Measurements from ENCODE around the gene DLEC1. TPM values are rescaled to one million over a fixed set of nuclear protein-coding genes. Genes with fewer than 3 reads are reported as not detected.
"Not testable (repeated sequence)": the region's sequence is repeated elsewhere in the genome, so short reads cannot be mapped to it uniquely, and the experiment has no call there.

DLEC1 gene
- total and polyA plus RNA-seq, 5 donors from 2014 or later = 0.09 to 4.9 (median 0.64) TPM

- Mint-ChIP-seq H3K27ac (peak overlapping the region in 2 of 3 donors; percentile 6 to 38), H3K9me3 (no peaks in the 10 kb centered on the region), H3K4me3 (peak overlapping the region in 2 of 4 donors; percentile 44 to 50), H3K36me3 (peaks cover 28% of the 10 kb centered on the region), H3K4me1 (peaks cover 9 to 68% (median 41%) of the 10 kb centered on the region in 4 donors), H3K27me3 (no peaks in the 10 kb centered on the region)
- no peak overlapping the region for H3K27ac ChIP-seq (ENCODE audit: insufficient read depth, low read length, poor library complexity, severe bottlenecking)
- peaks cover 52% of the 10 kb centered on the region for H3K36me3 ChIP-seq (ENCODE audit: control insufficient read depth, insufficient read depth, low read length)
- ATAC-seq (ENCODE audit: low read depth in 2 of 2) = no peak
- no peaks in the 10 kb centered on the region for H3K9me3 ChIP-seq (ENCODE audit: control insufficient read depth in 2 of 2, low read length in 2 of 2)
- H3K27me3 ChIP-seq (ENCODE audit: control insufficient read depth, insufficient read depth, low read length) = no peaks in the 10 kb centered on the region
- peaks cover 30% of the 10 kb centered on the region for H3K4me1 ChIP-seq (ENCODE audit: control insufficient read depth, insufficient read depth, low read length, poor library complexity, severe bottlenecking)
- DNase-seq = no peak
- H3K4me3 ChIP-seq (ENCODE audit: low read depth, low read length) = no peak overlapping the region
Observed at GRCh38 chr3:38133209-38133556, 94.2 kb downstream of the DLEC1 start.

GRCh38 chr3:38133557-38134405 is 94.8 kb downstream of the DLEC1 start:
- H3K4me1 ChIP-seq (ENCODE audit: control insufficient read depth, insufficient read depth, low read length, poor library complexity, severe bottlenecking) = peaks cover 32% of the 10 kb centered on the region
- H3K36me3 ChIP-seq (ENCODE audit: control insufficient read depth, insufficient read depth, low read length) = peaks cover 48% of the 10 kb centered on the region
- H3K9me3 ChIP-seq (ENCODE audit: control insufficient read depth in 2 of 2, low read length in 2 of 2) = no peaks in the 10 kb centered on the region
- H3K27ac ChIP-seq (ENCODE audit: insufficient read depth, low read length, poor library complexity, severe bottlenecking) = no peak overlapping the region
- ATAC-seq (ENCODE audit: low read depth in 2 of 2) = no peak
- H3K9me3 Mint-ChIP-seq = no peaks in the 10 kb centered on the region
- H3K27me3 Mint-ChIP-seq = no peaks in the 10 kb centered on the region
- peak overlapping the region in 2 of 3 donors; percentile 28 to 45 for H3K27ac Mint-ChIP-seq
- H3K27me3 ChIP-seq (ENCODE audit: control insufficient read depth, insufficient read depth, low read length) = no peaks in the 10 kb centered on the region
- DNase-seq = no peak
- peaks cover 9 to 70% (median 42%) of the 10 kb centered on the region in 4 donors for H3K4me1 Mint-ChIP-seq
- peak overlapping the region in 3 of 4 donors; percentile 8 to 95 (median 57) for H3K4me3 Mint-ChIP-seq
- H3K4me3 ChIP-seq (ENCODE audit: low read depth, low read length) = no peak overlapping the region
- peaks cover 28% of the 10 kb centered on the region for H3K36me3 Mint-ChIP-seq

- H3K9me3 ChIP-seq (ENCODE audit: control insufficient read depth in 2 of 2, low read length in 2 of 2); H3K27me3 Mint-ChIP-seq; H3K9me3 Mint-ChIP-seq; H3K27ac ChIP-seq (ENCODE audit: insufficient read depth, low read length, poor library complexity, severe bottlenecking); ATAC-seq (ENCODE audit: low read depth in 2 of 2); H3K4me3 ChIP-seq (ENCODE audit: low read depth, low read length); H3K27me3 ChIP-seq (ENCODE audit: control insufficient read depth, insufficient read depth, low read length); DNase-seq: not testable (repeated sequence)
- peaks cover 40% of the 10 kb centered on the region for H3K4me1 ChIP-seq (ENCODE audit: control insufficient read depth, insufficient read depth, low read length, poor library complexity, severe bottlenecking)
- Mint-ChIP-seq H3K4me1 (peaks cover 9 to 77% (median 45%) of the 10 kb centered on the region in 4 donors), H3K4me3 (peak overlapping the region; percentile 95 to 100 (median 97)), H3K27ac (peak overlapping the region in 2 of 3 donors; percentile 70 to 96), H3K36me3 (peaks cover 20% of the 10 kb centered on the region)
- H3K36me3 ChIP-seq (ENCODE audit: control insufficient read depth, insufficient read depth, low read length) = peaks cover 40% of the 10 kb centered on the region
Observed at GRCh38 chr3:38134517-38135143, 95.6 kb downstream of the DLEC1 start.

GRCh38 chr3:38135621-38136277 is 96.7 kb downstream of the DLEC1 start:
- Histone ChIP-seq H3K27ac (ENCODE audit: insufficient read depth, low read length, poor library complexity, severe bottlenecking) (peak overlapping the region; percentile 85), H3K4me1 (ENCODE audit: control insufficient read depth, insufficient read depth, low read length, poor library complexity, severe bottlenecking) (peaks cover 51% of the 10 kb centered on the region), H3K4me3 (ENCODE audit: low read depth, low read length) (peak overlapping the region; percentile 75), H3K36me3 (ENCODE audit: control insufficient read depth, insufficient read depth, low read length) (peaks cover 32% of the 10 kb centered on the region)
- H3K36me3 Mint-ChIP-seq = peaks cover 17% of the 10 kb centered on the region
- H3K9me3 ChIP-seq (ENCODE audit: control insufficient read depth in 2 of 2, low read length in 2 of 2); H3K27me3 ChIP-seq (ENCODE audit: control insufficient read depth, insufficient read depth, low read length); H3K27me3 Mint-ChIP-seq; H3K9me3 Mint-ChIP-seq; ATAC-seq (ENCODE audit: low read depth in 2 of 2): not testable (repeated sequence)
- H3K4me1 Mint-ChIP-seq = peaks cover 9 to 82% (median 43%) of the 10 kb centered on the region in 4 donors
- DNase-seq = peak in 2 of 3 donors; percentile 64 to 82
- peak overlapping the region; percentile 95 to 100 (median 97) for H3K4me3 Mint-ChIP-seq
- peak overlapping the region; percentile 29 to 96 (median 92) for H3K27ac Mint-ChIP-seq

- no peaks in the 10 kb centered on the region for H3K9me3 ChIP-seq (ENCODE audit: control insufficient read depth in 2 of 2, low read length in 2 of 2)
- Mint-ChIP-seq H3K4me1 (peaks cover 9 to 87% (median 43%) of the 10 kb centered on the region in 4 donors), H3K27ac (peak overlapping the region; percentile 29 to 96 (median 92)), H3K9me3 (no peaks in the 10 kb centered on the region), H3K27me3 (no peaks in the 10 kb centered on the region), H3K4me3 (peak overlapping the region; percentile 95 to 100 (median 97)), H3K36me3 (peaks cover 21% of the 10 kb centered on the region)
- H3K4me1 ChIP-seq (ENCODE audit: control insufficient read depth, insufficient read depth, low read length, poor library complexity, severe bottlenecking) = peaks cover 51% of the 10 kb centered on the region
- ATAC-seq (ENCODE audit: low read depth in 2 of 2) (no peak), DNase-seq (peak; percentile 11 to 34 (median 12))
- peak overlapping the region; percentile 75 for H3K4me3 ChIP-seq (ENCODE audit: low read depth, low read length)
- H3K27ac ChIP-seq (ENCODE audit: insufficient read depth, low read length, poor library complexity, severe bottlenecking) = peak overlapping the region; percentile 85
- H3K36me3 ChIP-seq (ENCODE audit: control insufficient read depth, insufficient read depth, low read length) = peaks cover 36% of the 10 kb centered on the region
- H3K27me3 ChIP-seq (ENCODE audit: control insufficient read depth, insufficient read depth, low read length) = no peaks in the 10 kb centered on the region
Observed at GRCh38 chr3:38136393-38136776, 97.4 kb downstream of the DLEC1 start.

GRCh38 chr3:38136777-38137614 is 98.0 kb downstream of the DLEC1 start, which contains the start of gene ACAA1:
Gene ACAA1 (minus strand): TSS chr3:38137127. CDS start chr3:38137035, 92 bp downstream.
- peaks cover 51% of the 10 kb centered on the region for H3K4me1 ChIP-seq (ENCODE audit: control insufficient read depth, insufficient read depth, low read length, poor library complexity, severe bottlenecking)
- no peaks in the 10 kb centered on the region for H3K27me3 ChIP-seq (ENCODE audit: control insufficient read depth, insufficient read depth, low read length)
- DNase-seq (peak; percentile 95 to 99 (median 97)), ATAC-seq (ENCODE audit: low read depth in 2 of 2) (peak; percentile 92)
- Mint-ChIP-seq H3K27me3 (no peaks in the 10 kb centered on the region), H3K9me3 (no peaks in the 10 kb centered on the region), H3K36me3 (peaks cover 21% of the 10 kb centered on the region), H3K4me1 (peaks cover 9 to 84% (median 43%) of the 10 kb centered on the region in 4 donors), H3K27ac (peak within 1 kb of the TSS; percentile 96 to 98 (median 97)), H3K4me3 (peak within 1 kb of the TSS; percentile 95 to 100 (median 98))
- peak within 1 kb of the TSS; percentile 85 for H3K27ac ChIP-seq (ENCODE audit: insufficient read depth, low read length, poor library complexity, severe bottlenecking)
- peaks cover 36% of the 10 kb centered on the region for H3K36me3 ChIP-seq (ENCODE audit: control insufficient read depth, insufficient read depth, low read length)
- no peaks in the 10 kb centered on the region for H3K9me3 ChIP-seq (ENCODE audit: control insufficient read depth in 2 of 2, low read length in 2 of 2)
- H3K4me3 ChIP-seq (ENCODE audit: low read depth, low read length) = peak within 1 kb of the TSS; percentile 83
